NCI-H1930 (cell line): Measurements from ENCODE around the gene TMPRSS4.

Experiments
- DNase-seq, 2 experiments: peaks; one replicate each; lab custom pipeline; 2025; lab: John Stamatoyannopoulos, UW

TMPRSS4 gene

GRCh38 chr11:118135051-118135795 lies 58.3 kb downstream of the TMPRSS4 start:
- no peak for DNase-seq

- DNase-seq, result no peak
These were observed 58.9 kb downstream of the TMPRSS4 start for GRCh38 chr11:118135796-118136165.

- DNase-seq, result no peak
These were observed 59.5 kb downstream of the TMPRSS4 start for GRCh38 chr11:118136341-118136740.

- DNase-seq, result no peak
These were observed 59.9 kb downstream of the TMPRSS4 start for GRCh38 chr11:118136801-118137200.

GRCh38 chr11:118138839-118139420 lies 62.1 kb downstream of the TMPRSS4 start:
- DNase-seq, result no peak

GRCh38 chr11:118139578-118139977 lies 62.7 kb downstream of the TMPRSS4 start:
- no peak for DNase-seq

GRCh38 chr11:118142081-118142480 lies 65.2 kb downstream of the TMPRSS4 start:
- DNase-seq, result no peak

- DNase-seq, result no peak
These were observed 65.9 kb downstream of the TMPRSS4 start for GRCh38 chr11:118142809-118143208.

- DNase-seq, result no peak
These were observed 66.8 kb downstream of the TMPRSS4 start for GRCh38 chr11:118143661-118144185.

GRCh38 chr11:118144301-118145268 lies 67.7 kb downstream of the TMPRSS4 start:
- DNase-seq, result no peak

GRCh38 chr11:118145285-118146227 lies 68.7 kb downstream of the TMPRSS4 start:
- DNase-seq, result peak; percentile 63 to 77

GRCh38 chr11:118146554-118146953 lies 69.7 kb downstream of the TMPRSS4 start:
- no peak for DNase-seq

GRCh38 chr11:118147502-118147901 lies 70.6 kb downstream of the TMPRSS4 start:
- no peak for DNase-seq

GRCh38 chr11:118148240-118148639 lies 71.4 kb downstream of the TMPRSS4 start:
- DNase-seq, result no peak

GRCh38 chr11:118148856-118149255 lies 72.0 kb downstream of the TMPRSS4 start:
- no peak for DNase-seq

GRCh38 chr11:118149493-118149892 lies 72.6 kb downstream of the TMPRSS4 start:
- DNase-seq, result no peak

GRCh38 chr11:118151431-118151830 lies 74.6 kb downstream of the TMPRSS4 start:
- DNase-seq, result no peak

GRCh38 chr11:118152020-118152551 lies 75.2 kb downstream of the TMPRSS4 start:
- no peak for DNase-seq

GRCh38 chr11:118152552-118153471 lies 75.9 kb downstream of the TMPRSS4 start, which contains the start of gene SCN4B:
SCN4B (minus strand) TSS chr11:118152823; CDS start chr11:118152673, 150 bp downstream.
- DNase-seq, result peak; percentile 16 to 57

GRCh38 chr11:118153516-118153915 lies 76.6 kb downstream of the TMPRSS4 start:
- no peak for DNase-seq
